HL-60 (cell line): Measurements from ENCODE around the gene ERC2.

ENCODE experiments used
- DNase-seq, 2 experiments: peaks; one replicate each; pipeline ENCODE4 v3.0.0-alpha.2; 2010 to 2020; ENCODE audit warnings: low read depth in 1 of 2, low spot score in 1 of 2
- H3K27ac ChIP-seq: fragments of 250-450 bp; sonication (Bioruptor Pico); replicated peaks from 2 replicates; pipeline ENCODE4 v1.5.1; 2020; ENCODE audit warnings: mild to moderate bottlenecking, moderate library complexity
- H3K27me3 ChIP-seq: fragments of 250-450 bp; sonication (Bioruptor Pico); 2 replicates; pipeline ENCODE4 v1.5.1; 2021; ENCODE audit warnings: mild to moderate bottlenecking, moderate library complexity; ENCODE audit not compliant: insufficient read depth, poor library complexity, severe bottlenecking
- H3K4me3 ChIP-seq: replicated peaks from 2 replicates; pipeline ENCODE4 v1.5.1; 2011; ENCODE audit warnings: mild to moderate bottlenecking, control low read depth, low read length; ENCODE audit not compliant: insufficient read depth
- GABPA ChIP-seq: IDR thresholded peaks from 2 replicates; pipeline ENCODE4 v1.6.1; 2012; ENCODE audit warnings: low read depth
- POLR2AphosphoS5 ChIP-seq: IDR thresholded peaks from 2 replicates; pipeline ENCODE4 v1.6.1; 2012; ENCODE audit warnings: low read depth
- SPI1 ChIP-seq: IDR thresholded peaks from 2 replicates; pipeline ENCODE4 v1.6.1; 2012; ENCODE audit warnings: low read depth, mild to moderate bottlenecking, borderline replicate concordance
- TF ChIP-seq, protein P1 (sequence below): IDR thresholded peaks from 2 replicates; pipeline ENCODE4 v1.6.1; 2012; ENCODE audit warnings: low read depth; ENCODE audit not compliant: insufficient replicate concordance
- TF ChIP-seq, protein P2 (sequence below): IDR thresholded peaks from one replicate; pipeline ENCODE4 v1.5.1; 2011; ENCODE audit warnings: low read length, control low read depth, inconsistent platforms; ENCODE audit not compliant: insufficient read depth

Gene ERC2

DNA sequence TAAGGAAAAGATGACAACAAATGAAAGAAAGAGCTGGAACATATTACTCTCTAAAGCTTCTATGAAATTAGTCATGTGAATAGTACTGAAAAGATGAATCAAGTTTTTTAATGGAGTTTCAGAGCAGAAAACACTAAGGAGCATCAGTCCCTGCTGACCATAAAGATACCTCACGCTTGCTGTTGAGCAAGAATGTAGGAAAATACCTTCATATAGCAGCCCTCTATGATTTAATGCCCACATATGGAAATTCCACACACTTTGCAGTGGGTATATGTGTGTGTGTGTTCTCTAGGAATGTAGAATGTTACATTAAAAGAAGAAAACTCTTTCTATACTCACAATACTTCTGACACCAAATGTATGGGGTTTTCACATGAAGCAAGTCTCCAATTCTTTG, 355.0 kb downstream of the ERC2 start:
- Histone ChIP-seq H3K27me3 (no peaks in the 10 kb centered on the region), H3K27ac (no peak overlapping the region), H3K4me3 (no peak overlapping the region)
- TF ChIP-seq, protein P1, sequence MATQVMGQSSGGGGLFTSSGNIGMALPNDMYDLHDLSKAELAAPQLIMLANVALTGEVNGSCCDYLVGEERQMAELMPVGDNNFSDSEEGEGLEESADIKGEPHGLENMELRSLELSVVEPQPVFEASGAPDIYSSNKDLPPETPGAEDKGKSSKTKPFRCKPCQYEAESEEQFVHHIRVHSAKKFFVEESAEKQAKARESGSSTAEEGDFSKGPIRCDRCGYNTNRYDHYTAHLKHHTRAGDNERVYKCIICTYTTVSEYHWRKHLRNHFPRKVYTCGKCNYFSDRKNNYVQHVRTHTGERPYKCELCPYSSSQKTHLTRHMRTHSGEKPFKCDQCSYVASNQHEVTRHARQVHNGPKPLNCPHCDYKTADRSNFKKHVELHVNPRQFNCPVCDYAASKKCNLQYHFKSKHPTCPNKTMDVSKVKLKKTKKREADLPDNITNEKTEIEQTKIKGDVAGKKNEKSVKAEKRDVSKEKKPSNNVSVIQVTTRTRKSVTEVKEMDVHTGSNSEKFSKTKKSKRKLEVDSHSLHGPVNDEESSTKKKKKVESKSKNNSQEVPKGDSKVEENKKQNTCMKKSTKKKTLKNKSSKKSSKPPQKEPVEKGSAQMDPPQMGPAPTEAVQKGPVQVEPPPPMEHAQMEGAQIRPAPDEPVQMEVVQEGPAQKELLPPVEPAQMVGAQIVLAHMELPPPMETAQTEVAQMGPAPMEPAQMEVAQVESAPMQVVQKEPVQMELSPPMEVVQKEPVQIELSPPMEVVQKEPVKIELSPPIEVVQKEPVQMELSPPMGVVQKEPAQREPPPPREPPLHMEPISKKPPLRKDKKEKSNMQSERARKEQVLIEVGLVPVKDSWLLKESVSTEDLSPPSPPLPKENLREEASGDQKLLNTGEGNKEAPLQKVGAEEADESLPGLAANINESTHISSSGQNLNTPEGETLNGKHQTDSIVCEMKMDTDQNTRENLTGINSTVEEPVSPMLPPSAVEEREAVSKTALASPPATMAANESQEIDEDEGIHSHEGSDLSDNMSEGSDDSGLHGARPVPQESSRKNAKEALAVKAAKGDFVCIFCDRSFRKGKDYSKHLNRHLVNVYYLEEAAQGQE: no peak
- TF ChIP-seq POLR2AphosphoS5: no peak
- no peak for TF ChIP-seq SPI1
- TF ChIP-seq, protein P2, sequence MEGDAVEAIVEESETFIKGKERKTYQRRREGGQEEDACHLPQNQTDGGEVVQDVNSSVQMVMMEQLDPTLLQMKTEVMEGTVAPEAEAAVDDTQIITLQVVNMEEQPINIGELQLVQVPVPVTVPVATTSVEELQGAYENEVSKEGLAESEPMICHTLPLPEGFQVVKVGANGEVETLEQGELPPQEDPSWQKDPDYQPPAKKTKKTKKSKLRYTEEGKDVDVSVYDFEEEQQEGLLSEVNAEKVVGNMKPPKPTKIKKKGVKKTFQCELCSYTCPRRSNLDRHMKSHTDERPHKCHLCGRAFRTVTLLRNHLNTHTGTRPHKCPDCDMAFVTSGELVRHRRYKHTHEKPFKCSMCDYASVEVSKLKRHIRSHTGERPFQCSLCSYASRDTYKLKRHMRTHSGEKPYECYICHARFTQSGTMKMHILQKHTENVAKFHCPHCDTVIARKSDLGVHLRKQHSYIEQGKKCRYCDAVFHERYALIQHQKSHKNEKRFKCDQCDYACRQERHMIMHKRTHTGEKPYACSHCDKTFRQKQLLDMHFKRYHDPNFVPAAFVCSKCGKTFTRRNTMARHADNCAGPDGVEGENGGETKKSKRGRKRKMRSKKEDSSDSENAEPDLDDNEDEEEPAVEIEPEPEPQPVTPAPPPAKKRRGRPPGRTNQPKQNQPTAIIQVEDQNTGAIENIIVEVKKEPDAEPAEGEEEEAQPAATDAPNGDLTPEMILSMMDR: no peak
- no peak for TF ChIP-seq GABPA
- DNase-seq: no peak

DNA sequence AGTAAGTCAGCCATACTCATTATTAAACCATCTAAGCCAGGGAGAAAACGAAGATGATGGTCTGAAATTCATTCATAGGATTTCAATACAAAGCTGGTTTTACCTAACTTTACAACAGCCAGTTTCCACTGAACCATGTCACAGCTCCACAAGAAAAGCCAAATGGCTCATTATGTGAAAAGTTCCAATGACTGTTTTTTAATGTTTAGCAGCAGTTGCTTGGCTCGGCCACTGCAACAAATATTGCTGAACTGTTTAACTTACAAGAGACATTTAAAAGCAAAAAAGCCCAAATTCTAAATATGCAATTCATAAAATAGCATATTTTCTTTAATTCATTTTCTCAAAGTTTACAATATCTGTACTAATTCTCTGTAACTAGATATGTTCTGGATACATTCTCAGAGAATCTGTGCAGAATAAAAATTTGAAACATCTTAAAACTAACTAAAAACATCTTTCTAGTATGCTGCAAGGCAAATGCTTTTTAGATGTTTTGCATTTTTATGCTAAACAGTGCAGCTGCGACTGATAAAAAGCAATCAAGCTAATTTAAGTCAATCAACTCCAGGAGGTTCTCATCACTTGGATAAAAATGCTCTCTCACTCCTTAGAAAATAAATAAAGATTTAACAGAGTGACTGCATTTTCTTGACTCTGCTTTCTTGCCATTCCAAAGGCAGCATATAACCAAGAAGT, 356.5 kb downstream of the ERC2 start:
- DNase-seq: no peak
- Histone ChIP-seq H3K27me3 (no peaks in the 10 kb centered on the region), H3K4me3 (no peak overlapping the region), H3K27ac (no peak overlapping the region)
- TF ChIP-seq, protein P1: no peak
- TF ChIP-seq POLR2AphosphoS5 (no peak), SPI1 (no peak), GABPA (no peak)
- TF ChIP-seq, protein P2: no peak

DNA sequence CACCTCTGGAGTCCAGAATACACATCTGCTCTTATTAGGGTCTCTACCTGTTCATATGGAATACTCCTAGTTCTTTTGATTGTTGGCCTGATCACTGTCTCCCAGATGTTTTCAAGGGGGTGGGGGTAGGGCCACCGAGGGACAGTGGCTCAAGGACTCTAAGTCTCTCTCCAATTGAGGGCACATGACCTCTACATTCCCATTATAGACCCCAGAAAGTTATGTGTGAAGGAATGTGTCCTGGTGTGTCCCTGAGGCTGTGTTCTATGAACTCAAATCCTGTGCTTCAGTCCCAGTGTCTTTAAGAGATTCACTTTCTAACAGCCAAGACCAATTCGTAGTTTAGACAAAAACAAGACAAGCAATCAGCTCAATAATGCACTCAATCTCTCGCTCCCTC, 357.4 kb downstream of the ERC2 start:
- no peak for DNase-seq
- no peak for TF ChIP-seq POLR2AphosphoS5
- no peak for TF ChIP-seq GABPA
- TF ChIP-seq, protein P1: no peak
- TF ChIP-seq SPI1: no peak
- H3K4me3 ChIP-seq: no peak overlapping the region
- no peaks in the 10 kb centered on the region for H3K27me3 ChIP-seq
- no peak overlapping the region for H3K27ac ChIP-seq
